Stimulated activated naive CD8-positive, alpha-beta T cell treated with anti-CD3 and anti-CD28 coated beads, Interleukin-15, Interleukin-2, amounts not matched to agents 100 ng/mL and 50 ng/mL, for 24 hours (primary cell): ENCODE data around the gene LGI4.
"Not testable (repeated sequence)": the region's sequence is repeated elsewhere in the genome, so short reads cannot be mapped to it uniquely, and the experiment has no call there.

ENCODE experiments used
- H3K27ac Mint-ChIP-seq: one replicate; pipeline ENCODE4 v1.8.0; 2021; ENCODE audit warnings: mild to moderate bottlenecking, mixed read lengths
- H3K27me3 Mint-ChIP-seq: one replicate; pipeline ENCODE4 v1.8.0; 2021; ENCODE audit warnings: mixed read lengths
- H3K36me3 Mint-ChIP-seq: one replicate; pipeline ENCODE4 v1.8.0; 2021; ENCODE audit warnings: low read depth, mixed read lengths
- H3K4me1 Mint-ChIP-seq: one replicate; pipeline ENCODE4 v1.8.0; 2021; ENCODE audit warnings: low read depth, mixed read lengths
- H3K4me3 Mint-ChIP-seq: one replicate; pipeline ENCODE4 v1.8.0; 2021; ENCODE audit warnings: mild to moderate bottlenecking, mixed read lengths
- H3K9me3 Mint-ChIP-seq: one replicate; pipeline ENCODE4 v1.8.0; 2021; ENCODE audit warnings: mixed read lengths

LGI4 gene

DNA sequence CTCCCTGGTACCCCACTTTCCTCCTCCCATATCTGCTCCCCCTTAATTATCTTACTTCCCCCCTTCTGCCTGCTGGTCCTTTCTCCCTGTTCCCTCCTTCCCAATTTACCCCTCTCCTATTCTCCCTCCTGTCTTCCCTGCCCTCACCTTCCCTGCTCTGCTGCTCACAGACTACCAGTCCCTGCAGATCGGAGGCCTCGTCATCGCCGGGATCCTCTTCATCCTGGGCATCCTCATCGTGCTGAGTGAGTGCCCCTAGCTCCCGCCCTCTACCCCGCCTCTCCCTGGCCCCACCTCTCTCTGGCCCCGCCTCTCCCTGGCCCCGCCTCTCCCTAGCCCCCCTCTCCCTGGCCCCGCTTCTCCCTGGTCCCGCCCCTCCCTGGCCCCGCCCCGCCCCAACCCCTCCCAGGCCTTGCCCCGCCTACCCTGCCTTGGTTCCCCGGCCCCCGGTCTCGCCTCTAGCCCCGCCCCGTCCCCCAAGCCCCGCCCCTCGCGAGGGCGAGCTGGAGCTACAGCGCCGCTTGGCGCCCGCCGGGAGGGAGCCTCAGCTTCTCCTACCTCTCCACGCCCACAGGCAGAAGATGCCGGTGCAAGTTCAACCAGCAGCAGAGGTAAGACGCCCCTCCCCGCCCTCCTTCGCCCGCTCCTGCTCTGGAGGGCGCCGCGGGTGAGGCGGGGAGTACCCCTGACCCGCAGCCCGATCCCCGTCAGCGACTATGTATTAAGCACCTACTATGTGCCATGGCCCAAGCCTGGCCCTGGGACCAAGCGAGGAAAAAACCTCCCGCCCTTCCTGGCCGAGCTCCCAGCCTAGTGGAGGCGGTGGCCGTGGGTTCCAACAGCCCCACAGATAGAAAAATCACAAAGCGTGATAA is 6.3 kb upstream of the LGI4 start:
- H3K27ac Mint-ChIP-seq: peak overlapping the region; percentile 76
- peak overlapping the region; percentile 84 for H3K4me3 Mint-ChIP-seq
- H3K9me3 Mint-ChIP-seq: no peaks in the 10 kb centered on the region
- H3K4me1 Mint-ChIP-seq: peaks cover 26% of the 10 kb centered on the region
- H3K27me3 Mint-ChIP-seq: peaks cover 4% of the 10 kb centered on the region
- no peaks in the 10 kb centered on the region for H3K36me3 Mint-ChIP-seq

DNA sequence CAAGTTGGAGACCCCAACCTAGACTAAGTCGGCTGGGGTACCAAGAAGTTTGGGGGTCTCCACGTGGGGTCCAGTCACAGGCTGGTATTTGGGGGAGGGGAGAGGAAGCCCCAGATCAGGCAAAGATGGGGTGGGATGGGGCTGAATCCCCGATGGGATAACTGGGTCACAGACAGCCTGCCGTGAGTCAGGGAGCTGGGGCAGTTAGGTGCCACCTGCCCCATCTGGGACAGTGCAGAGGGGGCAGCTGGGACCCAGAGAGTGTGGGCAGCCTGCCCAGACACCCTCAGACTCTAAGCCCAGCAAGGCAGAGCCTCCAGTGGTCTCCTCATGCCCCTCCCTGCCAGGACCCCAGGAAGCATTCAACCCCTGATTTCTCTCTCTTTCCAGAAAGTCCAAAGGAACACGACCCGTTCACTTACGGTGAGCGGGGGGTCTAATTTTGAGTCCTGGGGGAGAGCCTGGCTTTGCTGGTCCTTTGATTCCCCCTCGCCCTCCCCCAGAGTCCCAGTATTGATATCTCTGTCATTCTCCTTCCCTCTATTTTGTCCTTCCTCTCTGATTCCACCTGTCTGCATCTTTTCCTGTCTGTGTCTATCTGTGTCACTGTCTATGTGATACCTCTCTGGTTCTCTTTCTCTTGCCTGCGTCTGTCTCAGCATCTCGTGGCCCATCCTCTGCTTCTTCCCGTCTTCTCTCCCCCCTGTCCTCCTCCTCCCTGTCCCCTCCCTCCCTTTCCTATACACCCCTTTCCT is 5.5 kb upstream of the LGI4 start:
- Mint-ChIP-seq H3K27me3 (peaks cover 4% of the 10 kb centered on the region), H3K9me3 (no peaks in the 10 kb centered on the region), H3K4me3 (no peak overlapping the region), H3K4me1 (peaks cover 30% of the 10 kb centered on the region), H3K36me3 (no peaks in the 10 kb centered on the region), H3K27ac (no peak overlapping the region)

DNA sequence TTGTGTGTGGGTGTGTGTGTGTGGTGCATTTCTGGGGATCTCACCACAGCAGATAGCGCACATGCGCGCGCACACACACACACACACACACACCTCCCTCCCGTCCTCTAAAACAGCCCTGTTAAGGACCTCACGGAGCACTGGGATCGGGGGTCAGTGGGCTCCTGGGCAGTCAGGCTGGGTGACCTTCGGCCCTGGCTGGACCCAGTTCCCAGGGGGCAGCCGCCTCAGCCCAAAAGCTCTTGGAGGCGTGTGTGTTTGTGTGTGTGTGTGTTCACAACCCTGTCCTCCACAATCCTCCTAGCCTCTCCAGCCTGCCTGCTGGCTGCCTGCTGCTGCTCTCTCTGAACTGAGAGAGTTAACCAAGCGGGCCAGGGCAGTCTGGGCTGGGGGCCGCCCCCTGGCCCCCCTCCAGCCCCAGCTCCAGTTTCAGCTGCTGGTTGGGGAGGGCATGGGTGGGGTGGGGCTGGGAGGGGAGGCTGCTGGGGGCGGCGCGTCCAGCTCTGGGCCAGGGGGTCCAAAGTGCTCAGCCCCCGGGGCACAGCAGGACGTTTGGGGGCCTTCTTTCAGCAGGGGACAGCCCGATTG is 3.5 kb upstream of the LGI4 start, which contains the start of gene FXYD1:
TSS of gene FXYD1 (plus strand) at position 520 of the 588 bp plus-strand sequence. CDS start 1,256 bp downstream, outside the sequence.
- Mint-ChIP-seq H3K36me3 (no peaks in the 10 kb centered on the region), H3K4me1 (peaks cover 22% of the 10 kb centered on the region), H3K27me3 (no peaks in the 10 kb centered on the region), H3K27ac (no peak within 1 kb of the TSS), H3K4me3 (no peak within 1 kb of the TSS), H3K9me3 (no peaks in the 10 kb centered on the region)

DNA sequence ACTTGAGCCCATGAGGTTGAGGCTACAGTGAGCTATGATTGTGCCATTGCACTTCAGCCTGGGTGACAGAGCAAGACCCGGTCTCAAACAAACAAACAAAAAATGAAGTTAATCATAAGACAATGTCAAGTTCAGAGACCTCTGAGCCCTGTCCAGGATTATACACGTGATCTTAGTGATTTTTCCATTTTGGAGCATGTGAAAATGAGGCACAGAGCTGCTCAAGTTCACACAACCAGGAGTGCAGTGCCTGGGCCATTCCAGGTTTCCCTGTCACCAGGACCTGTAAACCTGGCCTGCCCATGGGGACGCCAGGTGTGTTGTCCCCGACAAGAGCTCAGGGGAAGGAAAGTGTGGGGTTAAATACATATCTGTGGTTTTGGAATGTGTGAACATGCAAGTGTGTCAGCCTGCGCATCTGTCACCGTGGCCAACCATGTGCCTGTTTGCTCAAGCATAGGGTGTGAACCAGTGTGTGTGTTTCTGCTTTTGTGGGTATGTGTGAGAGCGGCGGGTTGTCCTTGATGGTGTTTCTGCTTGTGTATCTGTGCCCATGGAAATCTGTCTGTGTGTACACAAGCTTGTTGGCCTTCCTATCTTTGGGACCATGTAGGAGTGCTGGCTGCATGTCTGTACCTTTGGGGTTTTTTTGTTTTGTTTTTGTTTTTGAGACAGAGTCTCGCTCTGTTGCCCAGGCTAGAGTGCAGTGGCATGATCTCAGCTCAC is 2.3 kb upstream of the LGI4 start:
- Mint-ChIP-seq H3K4me3 (no peak overlapping the region), H3K36me3 (no peaks in the 10 kb centered on the region), H3K4me1 (peaks cover 20% of the 10 kb centered on the region), H3K9me3 (peaks cover 5% of the 10 kb centered on the region), H3K27ac (no peak overlapping the region), H3K27me3 (no peaks in the 10 kb centered on the region)

DNA sequence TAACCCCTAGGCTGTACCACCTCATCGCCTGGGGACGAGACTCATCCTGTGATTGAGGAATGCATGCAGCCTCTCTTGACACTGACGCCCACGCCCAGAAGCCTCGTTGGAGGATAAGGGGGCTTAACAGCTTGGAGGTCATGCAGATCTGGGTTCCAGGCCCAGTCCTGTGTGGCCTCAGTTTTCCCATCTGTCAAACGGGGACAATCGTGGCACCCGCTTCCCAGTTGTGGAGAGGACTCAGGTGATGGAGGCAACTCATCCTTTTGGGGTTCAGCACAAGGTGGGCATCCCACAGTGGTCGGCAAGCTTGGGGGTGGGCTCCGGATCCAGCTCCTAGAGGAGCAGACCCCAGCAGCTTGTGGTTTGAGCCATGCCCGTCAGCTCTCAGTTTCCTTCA is 1.4 kb upstream of the LGI4 start:
- no peaks in the 10 kb centered on the region for H3K27me3 Mint-ChIP-seq
- peaks cover 11% of the 10 kb centered on the region for H3K4me1 Mint-ChIP-seq
- H3K9me3 Mint-ChIP-seq: peaks cover 5% of the 10 kb centered on the region
- no peak overlapping the region for H3K4me3 Mint-ChIP-seq
- H3K36me3 Mint-ChIP-seq: no peaks in the 10 kb centered on the region
- no peak overlapping the region for H3K27ac Mint-ChIP-seq

DNA sequence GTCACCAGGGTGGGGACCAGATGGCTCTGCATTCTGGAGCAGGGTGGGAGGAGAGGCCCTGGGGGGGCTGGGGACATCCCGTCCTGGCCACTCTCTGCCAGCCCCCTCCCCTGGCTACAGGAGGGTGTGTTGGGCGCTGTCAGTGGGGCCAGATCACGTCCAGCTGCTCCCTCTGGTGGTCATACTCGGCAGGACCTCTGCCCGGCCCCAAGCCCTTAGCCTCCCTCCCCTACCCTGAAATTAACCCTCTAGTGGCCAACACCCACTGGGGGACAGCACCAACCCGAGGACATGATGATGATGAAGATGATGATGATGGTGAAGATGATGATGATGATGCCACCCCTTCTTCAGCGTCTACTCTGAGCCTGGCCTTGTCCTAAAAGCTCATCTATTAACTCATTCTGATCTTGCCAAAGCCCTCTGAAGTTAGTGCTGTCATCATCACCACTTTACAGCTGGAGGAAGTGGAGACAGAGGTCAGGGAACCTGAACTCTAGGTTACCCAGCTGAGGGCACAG is 590 bp upstream of the LGI4 start:
- no peaks in the 10 kb centered on the region for H3K36me3 Mint-ChIP-seq
- H3K4me1 Mint-ChIP-seq: peaks cover 4% of the 10 kb centered on the region
- no peak overlapping the region for H3K4me3 Mint-ChIP-seq
- no peaks in the 10 kb centered on the region for H3K27me3 Mint-ChIP-seq
- H3K9me3 Mint-ChIP-seq: peaks cover 5% of the 10 kb centered on the region
- H3K27ac Mint-ChIP-seq: no peak overlapping the region

DNA sequence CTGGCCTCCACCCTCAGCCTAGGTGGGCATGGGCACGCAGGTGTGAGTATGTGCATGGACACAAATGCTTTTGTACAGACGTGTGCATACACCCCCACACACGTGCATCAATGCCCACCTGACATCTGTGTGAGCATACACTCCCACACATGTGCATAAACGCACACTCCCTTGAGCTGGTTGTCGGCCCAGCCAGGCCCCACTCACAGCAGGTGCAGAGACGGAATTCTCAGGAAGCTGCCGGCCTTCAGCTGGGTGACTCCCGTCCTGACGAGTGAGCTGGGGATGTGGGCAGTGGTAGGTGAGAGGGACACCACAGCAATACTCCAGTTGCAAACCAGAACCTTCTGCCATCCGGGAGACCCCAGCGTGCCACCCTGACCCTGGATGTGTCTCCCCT is 1.0 kb downstream of the LGI4 start:
- Mint-ChIP-seq H3K9me3 (peaks cover 5% of the 10 kb centered on the region), H3K36me3 (no peaks in the 10 kb centered on the region), H3K27me3 (no peaks in the 10 kb centered on the region), H3K27ac (no peak overlapping the region), H3K4me3 (no peak overlapping the region), H3K4me1 (peaks cover 4% of the 10 kb centered on the region)

DNA sequence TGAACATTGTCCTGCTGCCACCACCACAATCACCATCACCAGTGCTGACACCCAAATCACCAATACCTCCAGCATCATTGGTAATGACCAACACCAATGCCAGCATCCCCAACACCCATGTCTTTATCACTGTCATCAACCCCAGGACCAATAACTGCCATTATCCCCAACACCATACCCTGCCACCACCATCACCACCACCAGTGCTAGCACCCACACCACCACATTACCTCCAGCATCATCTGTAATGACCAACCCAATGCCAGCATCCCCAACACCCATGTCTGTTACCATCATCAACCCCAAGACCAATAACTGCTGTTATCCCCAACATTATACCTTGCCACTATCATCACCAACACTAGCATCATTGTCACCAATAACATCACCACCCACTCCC is 2.6 kb downstream of the LGI4 start:
- Mint-ChIP-seq H3K9me3 (peaks cover 5% of the 10 kb centered on the region), H3K36me3 (no peaks in the 10 kb centered on the region), H3K27ac (no peak overlapping the region), H3K4me1 (peaks cover 4% of the 10 kb centered on the region), H3K27me3 (no peaks in the 10 kb centered on the region), H3K4me3 (no peak overlapping the region)

DNA sequence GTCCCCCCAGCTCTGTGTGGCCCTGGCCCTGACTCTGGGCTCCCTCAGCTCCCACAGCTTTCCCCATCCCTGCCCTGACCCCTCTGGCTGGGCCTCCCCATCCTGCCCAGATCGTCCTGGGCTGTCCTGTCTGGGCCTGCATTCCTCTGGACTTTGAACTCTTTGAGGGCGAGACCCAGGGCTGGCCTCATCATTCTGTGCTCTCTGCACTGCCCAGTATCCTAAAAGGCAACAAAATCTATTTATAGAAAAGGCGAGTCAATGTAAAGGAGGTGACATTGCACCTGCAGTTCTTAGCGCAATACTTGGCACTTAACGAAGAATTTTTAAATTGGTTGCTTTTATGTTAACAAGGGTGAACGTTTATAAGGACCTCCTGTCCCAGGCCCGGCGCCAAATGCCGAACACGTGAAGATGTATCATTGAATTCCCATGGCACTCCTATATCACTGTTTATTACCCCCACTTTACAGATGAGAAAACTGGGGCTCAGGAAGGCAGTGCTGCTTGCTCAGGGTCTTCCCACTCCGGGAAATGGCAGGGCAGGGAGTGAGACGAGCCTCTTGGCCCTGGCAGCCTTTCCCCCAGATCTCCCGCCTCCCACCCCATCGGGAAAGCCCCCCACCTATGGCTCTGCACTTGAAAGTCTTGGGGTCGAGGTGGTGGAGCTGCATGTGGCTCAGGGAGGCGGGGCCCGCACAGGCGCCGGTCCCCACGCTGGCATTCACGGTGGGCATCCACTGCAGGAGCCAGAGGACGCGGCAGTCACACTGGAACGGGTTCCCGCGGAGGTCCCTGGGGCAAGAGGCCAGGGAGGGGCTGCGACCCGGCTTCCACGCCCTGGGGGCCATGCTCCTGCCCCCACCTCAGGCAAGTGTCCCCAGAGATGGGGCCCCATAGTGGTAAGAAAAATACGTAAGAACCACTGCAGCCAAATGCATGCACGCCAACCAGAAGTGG is 3.8 kb downstream of the LGI4 start:
- no peak overlapping the region for H3K27ac Mint-ChIP-seq
- no peaks in the 10 kb centered on the region for H3K27me3 Mint-ChIP-seq
- H3K36me3 Mint-ChIP-seq: no peaks in the 10 kb centered on the region
- no peak overlapping the region for H3K4me3 Mint-ChIP-seq
- peaks cover 5% of the 10 kb centered on the region for H3K9me3 Mint-ChIP-seq
- H3K4me1 Mint-ChIP-seq: peaks cover 4% of the 10 kb centered on the region

DNA sequence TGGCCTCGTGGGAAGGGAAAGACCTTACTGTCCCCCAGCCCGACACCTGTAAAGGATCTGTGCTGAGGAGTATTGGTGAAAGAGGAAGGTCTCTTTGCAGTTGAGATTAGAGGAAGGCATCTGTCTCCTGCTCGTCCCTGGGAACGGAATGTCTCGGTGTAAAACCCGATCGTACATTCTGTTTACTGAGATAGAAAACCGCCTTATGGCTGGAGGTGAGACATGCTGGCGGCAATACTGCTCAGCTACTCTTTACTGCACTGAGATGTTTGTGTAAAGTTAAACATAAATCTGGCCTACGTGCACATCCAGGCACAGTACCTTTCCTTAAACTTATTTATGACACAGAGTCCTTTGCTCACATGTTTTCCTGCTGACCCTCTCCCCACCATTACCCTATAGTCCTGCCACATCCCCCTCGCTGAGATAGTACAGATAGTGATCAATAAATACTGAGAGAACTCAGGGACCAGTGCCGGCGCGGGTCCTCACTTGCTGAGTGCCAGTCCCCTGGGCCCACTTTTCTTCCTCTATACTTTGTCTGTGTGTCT is 5.1 kb downstream of the LGI4 start:
- H3K4me1 Mint-ChIP-seq, H3K27ac Mint-ChIP-seq, H3K4me3 Mint-ChIP-seq, H3K9me3 Mint-ChIP-seq, H3K36me3 Mint-ChIP-seq, H3K27me3 Mint-ChIP-seq: not testable (repeated sequence)

DNA sequence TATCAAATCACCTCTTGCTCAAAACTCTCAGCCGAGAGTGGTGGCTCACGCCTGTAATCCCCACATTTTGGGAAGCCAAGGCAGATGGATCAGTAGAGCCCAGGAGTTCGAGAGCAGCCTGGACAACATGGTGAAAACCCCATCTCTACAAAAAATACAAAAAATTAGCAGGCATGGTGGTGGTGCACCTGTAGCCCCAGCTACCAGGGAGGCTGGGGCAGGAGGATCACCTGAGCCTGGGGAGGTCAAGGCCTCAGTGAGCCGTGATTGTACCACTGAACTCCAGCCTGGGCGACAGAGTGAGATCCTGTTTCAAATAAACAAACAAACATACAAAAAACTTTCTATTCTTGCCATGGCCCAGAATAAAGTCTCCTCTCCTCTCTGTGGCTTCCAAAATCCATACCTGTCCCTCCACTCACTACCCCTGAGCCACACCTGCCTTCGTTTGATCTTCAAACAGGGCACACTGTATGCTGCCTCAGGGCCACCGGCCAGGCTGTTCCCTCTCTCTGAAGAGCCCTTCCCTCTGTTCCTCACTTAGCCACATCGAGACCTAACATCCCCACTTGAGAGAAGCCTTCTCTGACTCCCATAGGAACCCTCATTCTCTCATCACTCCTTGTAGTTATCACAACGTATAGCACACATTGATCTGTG is 6.3 kb downstream of the LGI4 start:
- no peaks in the 10 kb centered on the region for H3K36me3 Mint-ChIP-seq
- no peak overlapping the region for H3K27ac Mint-ChIP-seq
- no peaks in the 10 kb centered on the region for H3K27me3 Mint-ChIP-seq
- no peak overlapping the region for H3K4me3 Mint-ChIP-seq
- H3K9me3 Mint-ChIP-seq: peaks cover 5% of the 10 kb centered on the region
- peaks cover 14% of the 10 kb centered on the region for H3K4me1 Mint-ChIP-seq

DNA sequence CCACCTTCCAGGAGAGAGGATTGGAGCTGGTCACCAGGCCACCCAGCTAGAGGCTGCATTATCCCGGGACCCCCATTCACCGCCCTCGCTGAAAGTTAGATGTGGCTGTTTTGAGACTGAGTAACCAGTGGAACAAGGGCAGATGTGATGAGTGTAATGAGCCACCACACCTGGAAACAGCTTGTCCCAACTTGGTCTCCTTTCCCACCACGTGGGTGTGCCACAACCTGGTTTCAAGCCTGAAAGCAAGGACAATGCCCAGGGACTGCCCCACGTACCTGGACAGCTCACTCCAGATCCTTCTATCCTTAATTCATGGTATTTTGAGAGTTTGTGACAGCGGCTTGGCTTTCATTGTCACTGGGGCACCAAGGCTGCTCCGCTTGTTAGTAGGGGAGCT is 7.0 kb downstream of the LGI4 start:
- Mint-ChIP-seq H3K27me3 (no peaks in the 10 kb centered on the region), H3K36me3 (no peaks in the 10 kb centered on the region), H3K27ac (no peak overlapping the region), H3K9me3 (peaks cover 4% of the 10 kb centered on the region), H3K4me1 (peaks cover 14% of the 10 kb centered on the region), H3K4me3 (no peak overlapping the region)

DNA sequence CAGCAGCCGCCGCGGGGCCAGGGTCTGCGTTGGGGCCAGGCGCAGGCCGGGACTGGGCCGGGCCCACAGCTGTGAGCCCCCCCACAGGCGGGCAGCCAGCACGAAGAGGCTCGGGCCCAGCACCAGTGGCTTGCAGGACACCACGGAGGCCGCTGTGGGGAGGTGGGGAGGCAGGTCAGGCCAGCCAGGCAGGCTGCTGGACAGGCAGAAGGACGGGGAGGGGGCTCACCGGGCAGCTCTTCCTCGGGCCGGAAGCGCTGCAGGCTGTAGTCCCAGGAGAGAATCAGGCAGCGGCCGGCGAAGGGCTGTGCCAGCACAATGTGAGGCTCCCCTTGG is 8.3 kb downstream of the LGI4 start:
- H3K27me3 Mint-ChIP-seq: no peaks in the 10 kb centered on the region
- H3K4me3 Mint-ChIP-seq: no peak overlapping the region
- H3K27ac Mint-ChIP-seq: no peak overlapping the region
- H3K36me3 Mint-ChIP-seq: no peaks in the 10 kb centered on the region
- H3K4me1 Mint-ChIP-seq: peaks cover 14% of the 10 kb centered on the region
- no peaks in the 10 kb centered on the region for H3K9me3 Mint-ChIP-seq
